ENCODE measurements around the gene FUT9.

FUT9 gene

DNA sequence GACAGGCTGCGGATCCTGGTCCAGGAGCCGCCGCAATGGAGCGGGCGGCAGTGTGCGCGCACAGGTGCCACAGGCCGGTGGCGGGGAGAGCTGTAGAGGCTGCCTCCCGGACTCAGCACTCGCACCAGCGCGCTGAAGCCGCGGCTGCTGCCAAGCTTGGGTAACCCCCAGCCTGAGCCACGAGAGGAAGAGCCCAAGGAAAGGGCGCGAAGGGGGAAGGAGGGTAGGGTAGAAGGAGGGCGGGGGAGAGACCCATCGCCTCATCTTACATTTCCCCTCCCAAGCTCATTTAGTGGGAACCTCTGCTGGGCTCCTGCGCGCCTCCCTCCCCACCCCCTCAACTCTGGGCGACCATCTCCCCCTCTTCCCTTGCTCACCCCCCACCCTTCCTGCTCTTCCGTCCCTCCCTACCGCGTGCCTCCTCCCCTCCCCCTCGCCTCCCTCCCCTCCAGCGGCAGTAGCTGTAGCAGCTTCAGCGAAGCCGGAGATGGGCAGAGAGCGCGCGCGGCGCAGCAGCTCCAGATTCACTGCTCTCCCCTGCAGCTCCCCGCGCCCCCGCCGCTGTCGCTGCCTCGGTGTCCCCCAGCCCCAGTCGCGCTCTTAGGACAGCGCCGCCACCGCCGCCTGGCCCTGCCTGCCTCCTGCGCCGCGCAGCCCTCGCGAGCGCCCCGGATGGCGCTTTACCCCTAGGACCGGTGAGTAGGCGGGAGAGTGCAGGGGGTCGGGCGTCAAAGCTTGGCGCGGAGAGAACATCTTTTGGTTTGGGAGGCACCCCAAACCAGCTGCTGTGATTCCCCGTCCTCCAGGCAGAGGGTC, at the start of gene FUT9:
Gene FUT9, plus strand, starts transcription at position 457 of the 816 bp plus-strand sequence. CDS start 187,182 bp downstream, outside the sequence.
- DNase-seq (ENCODE audit: low read depth): no peak

DNA sequence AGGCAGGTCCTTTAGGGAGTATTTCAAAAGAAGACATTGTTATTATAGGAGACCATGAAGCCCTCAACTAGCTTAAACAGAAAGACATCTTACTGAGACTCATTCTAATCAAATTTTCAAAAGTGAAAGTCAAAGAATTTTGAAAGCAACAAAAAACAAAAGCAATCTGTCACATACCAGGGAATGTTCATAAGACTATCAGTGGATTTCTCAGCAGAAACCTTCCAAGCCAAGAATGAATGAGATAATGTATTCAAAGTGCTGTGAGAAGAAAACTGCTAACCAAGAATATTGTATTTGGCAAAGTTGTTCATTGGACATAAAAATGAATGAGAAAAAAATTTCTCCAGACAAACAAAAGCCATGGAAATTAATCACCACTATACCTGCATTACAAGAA, 48.2 kb upstream of the FUT9 start:
- no peak for DNase-seq (ENCODE audit: low read depth)

- no peak for DNase-seq (ENCODE audit: low read depth)
These were observed 41.8 kb upstream of the FUT9 start for GRCh38 chr6:95973976-95974375.

- DNase-seq (ENCODE audit: low read depth): no peak
These were observed 37.5 kb upstream of the FUT9 start for GRCh38 chr6:95978230-95978629.

GRCh38 chr6:95991906-95992305, 23.9 kb upstream of the FUT9 start:
- no peak for DNase-seq (ENCODE audit: low read depth)

DNA sequence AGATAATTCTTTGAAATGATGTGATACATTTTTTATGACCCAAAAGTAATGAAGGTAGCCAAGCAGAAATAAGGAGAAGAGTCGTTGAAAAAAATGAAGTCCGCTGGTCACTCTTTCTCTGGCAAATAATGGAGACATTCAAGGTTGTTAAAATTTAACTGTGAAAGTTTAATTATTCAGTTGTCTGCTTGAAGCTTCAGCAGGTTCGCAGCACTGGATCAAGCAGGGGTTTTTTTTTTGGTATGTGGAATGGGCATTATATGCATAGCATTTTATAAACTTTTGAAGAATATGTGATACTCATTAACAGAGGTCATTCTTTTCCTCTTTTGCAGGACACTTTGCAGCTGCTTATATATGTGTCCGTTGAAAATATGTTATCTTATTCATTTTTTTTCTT, 21.6 kb upstream of the FUT9 start:
- DNase-seq (ENCODE audit: low read depth): no peak

GRCh38 chr6:95998133-95998532, 17.6 kb upstream of the FUT9 start:
- DNase-seq (ENCODE audit: low read depth): no peak

- DNase-seq (ENCODE audit: low read depth): no peak
These were observed 13.7 kb upstream of the FUT9 start for GRCh38 chr6:96001891-96002575.

DNA sequence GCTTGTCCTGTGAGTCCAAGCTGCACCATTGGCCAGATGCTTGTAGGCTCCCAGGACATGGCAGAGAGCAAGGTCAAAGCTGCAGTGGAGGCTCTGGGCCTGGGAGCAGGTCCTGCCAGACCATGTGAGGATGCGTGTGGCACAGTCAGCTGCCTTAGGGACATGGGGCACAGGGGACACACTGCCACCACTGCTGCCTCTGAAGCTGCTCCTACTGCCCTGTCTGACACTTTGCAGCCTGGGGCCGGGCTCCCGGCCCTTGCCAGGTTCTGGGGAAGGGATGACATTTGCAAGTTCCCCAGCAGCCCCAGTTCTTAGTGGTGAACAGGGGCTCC, 13.2 kb upstream of the FUT9 start:
- DNase-seq (ENCODE audit: low read depth): no peak

DNA sequence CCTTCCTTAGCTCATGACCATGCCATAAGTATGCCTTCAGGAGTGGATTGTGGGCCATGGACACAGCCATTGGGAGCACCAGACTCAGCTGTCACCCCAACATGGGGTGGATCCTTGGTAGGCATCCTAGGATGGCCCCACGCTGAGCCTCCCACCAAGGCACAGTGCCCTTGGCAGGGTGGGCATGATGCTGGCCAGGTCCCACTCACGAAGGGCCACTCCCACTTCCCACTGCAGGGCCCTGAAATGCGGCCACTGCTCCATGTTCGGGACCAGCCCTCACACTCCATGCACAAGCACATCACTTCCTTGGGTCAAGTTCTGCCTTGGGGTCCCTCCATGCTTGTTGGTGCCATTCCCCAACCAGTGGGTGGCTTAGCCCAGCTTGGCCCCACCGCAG, 12.9 kb upstream of the FUT9 start:
- no peak for DNase-seq (ENCODE audit: low read depth)

GRCh38 chr6:96007663-96008062, 8.1 kb upstream of the FUT9 start:
- DNase-seq (ENCODE audit: low read depth): no peak

DNA sequence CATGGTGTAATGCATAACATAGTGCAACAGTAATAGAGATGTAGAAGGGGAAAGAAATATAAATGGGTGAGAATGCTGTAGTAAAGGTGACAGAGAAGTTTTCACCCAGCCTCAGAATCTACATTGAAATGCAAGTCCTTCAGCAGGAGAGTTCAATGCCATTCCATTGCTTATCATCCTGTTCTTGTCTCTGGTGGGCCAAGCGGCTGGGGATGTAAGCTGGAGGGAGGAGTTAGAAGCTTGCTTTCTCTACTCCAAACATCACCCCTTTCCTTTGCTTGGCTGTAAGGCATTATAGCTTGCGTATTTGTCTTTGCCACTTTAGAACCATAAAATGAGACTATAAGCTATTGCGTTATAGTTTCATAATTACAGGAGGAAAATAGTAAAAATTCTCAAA, 2.2 kb upstream of the FUT9 start:
- no peak for DNase-seq (ENCODE audit: low read depth)

DNA sequence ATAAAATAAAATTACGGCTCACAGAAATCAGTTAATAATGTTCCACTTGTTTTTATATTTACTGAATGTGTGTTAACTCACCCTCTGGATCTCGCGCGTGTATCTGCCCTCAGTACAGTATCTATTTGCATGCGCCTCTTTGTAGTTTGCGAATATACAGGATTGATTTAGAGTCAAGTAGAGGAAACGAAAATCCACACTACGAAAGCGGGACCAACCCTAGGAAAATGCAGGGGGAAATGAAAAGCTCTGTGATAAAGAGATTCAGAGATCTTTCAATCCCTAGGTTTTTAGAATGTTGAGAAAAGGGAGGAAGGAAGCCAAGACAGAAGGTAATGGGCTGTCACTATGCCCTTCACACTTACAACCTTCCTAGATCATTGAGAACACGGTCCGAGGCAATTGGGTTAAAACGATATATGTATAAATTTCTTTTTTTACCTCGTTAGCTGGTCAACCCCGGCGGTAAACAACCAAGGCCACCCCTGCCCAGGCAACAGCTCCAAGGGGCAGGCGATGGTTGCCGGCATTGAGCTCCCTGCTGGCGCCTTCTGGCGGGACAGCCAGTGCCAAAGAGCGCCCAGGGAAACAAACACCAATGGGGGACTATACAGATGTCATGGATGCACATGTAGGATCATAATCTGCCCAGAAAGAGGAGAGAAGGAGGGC, 792 bp upstream of the FUT9 start:
- no peak for DNase-seq (ENCODE audit: low read depth)

DNA sequence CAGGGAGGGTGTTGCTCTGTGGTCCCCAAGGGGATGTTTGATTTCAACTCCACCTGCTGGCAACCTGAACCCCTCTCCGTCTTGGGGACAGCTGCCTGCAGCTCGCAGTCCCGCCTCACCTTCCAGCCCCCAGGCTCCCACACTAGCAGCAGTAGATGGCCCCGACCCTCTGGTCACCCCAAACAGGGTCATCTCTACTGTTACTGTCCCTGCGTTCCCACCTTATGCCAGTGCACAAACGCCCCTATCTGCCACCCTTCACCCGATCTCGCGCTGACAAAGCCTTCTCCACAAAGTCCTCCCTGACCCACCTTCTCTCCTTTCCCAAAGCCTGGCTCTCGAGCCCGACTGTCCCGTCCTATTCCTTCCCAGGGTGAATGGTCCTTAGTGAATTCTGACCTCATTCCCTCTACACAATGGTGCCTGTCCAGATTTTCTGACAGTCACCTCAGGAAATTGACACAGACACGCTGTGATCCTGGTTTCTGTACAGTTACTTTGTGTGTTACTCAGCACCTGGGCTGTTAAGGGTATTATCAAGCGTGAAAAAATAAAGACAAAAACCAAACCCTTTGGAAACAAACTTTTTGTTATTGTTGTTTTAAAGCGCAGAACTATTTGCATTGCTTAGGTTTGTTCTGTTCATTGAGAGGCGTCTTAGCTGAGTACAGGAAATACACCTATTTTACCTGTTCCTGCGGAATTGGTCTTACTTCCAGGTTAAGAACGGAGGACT, 728 bp downstream of the FUT9 start:
- no peak for DNase-seq (ENCODE audit: low read depth)

GRCh38 chr6:96017070-96017359, 1.2 kb downstream of the FUT9 start:
- no peak for DNase-seq (ENCODE audit: low read depth)

DNA sequence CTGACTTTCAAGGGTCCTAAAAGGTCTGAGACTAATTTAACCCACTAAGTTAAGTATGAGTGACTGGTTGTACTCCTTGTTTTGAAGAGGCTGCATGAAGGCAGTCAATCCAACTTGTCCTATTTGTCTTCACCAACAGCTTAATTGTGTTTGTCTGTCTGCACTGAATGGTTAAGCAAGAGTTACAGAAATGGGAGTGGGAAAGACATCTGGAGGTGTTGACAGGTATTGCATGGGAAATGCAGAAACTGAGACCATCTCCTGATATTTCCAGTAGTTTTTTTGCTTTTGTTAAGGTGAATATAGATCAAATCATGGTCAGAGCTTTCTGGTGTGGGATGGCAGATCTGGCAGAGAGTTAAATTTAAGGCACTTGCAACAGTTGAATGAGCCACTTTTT, 6.5 kb downstream of the FUT9 start:
- no peak for DNase-seq (ENCODE audit: low read depth)

DNA sequence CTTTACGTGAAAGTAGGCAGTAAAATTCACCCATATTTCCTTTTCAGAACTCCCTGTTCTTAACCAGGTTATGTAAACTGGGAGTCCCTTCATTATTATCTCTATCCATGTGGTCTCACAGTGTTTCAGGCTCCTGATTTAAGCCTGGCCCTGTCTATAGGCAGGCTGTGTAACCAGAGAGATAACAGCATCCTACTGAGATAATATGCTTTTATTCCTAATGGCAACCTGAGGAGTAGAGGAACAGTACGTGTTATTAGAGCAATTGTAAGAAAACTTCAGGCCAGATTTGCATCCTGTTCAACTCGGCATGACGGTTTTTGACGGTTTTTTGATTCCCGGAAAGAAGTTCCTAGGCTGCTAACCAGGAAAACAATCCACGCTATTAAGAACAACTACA, 16.9 kb downstream of the FUT9 start:
- no peak for DNase-seq (ENCODE audit: low read depth)

- DNase-seq (ENCODE audit: low read depth): no peak
These were observed 35.8 kb downstream of the FUT9 start for GRCh38 chr6:96051555-96051954.

- no peak for DNase-seq (ENCODE audit: low read depth)
These were observed 42.3 kb downstream of the FUT9 start for GRCh38 chr6:96058082-96058481.

GRCh38 chr6:96059586-96059985, 43.8 kb downstream of the FUT9 start:
- DNase-seq (ENCODE audit: low read depth): no peak

DNA sequence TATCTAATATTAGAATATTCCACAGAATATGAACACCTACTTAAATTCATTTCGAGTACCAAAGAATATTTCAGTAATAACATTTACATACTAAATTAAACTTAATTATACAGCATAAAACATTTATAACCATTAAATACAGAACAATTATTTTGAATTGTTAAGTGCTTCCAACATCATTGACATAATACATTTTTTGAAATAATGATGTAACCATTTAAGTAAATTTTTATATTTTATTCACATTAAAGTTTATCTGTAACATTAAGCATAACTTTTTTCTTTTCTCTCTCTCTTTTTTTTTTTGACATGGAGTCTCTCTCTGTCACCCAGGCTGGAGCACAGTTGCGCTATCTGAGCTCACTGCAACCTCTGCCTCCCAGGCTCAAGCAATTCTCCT, 44.5 kb downstream of the FUT9 start:
- DNase-seq (ENCODE audit: low read depth): no peak

DNA sequence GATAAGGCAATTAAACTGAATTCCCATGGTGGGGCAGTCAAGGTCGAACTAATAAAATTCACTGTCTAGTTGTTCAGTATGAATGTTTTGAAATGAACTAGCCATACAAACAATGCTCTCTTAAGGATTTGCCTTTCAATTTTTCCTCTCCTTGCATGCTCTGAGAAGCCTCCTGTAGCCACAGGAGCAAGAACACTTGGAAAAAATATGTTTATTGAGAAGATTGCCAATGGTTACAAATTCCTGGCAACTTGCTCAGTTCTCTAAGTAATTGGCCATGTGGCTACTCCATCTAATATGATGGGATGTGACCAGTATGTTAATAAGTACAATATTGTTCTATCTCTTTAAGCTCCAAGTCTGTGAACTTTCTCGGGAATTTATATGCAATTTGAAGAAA, 49.4 kb downstream of the FUT9 start:
- DNase-seq (ENCODE audit: low read depth): no peak

DNA sequence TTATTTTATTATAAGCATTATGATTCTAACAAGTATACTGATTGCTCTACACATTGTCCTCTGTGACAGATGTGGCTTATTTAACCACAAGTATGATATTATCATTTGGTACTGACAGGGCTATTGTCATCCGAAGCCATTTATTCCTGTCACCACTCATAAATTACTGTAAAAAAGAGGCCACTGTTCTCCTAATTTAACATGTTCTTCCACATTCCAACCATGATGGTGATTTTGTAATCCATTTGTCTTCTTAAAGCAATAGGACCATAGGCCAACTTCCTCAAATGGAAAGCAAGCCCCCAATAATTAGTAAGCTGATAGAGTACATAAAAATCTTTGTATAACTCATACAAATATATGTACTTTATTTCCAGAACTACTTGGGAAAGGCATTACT, 50.6 kb downstream of the FUT9 start:
- DNase-seq (ENCODE audit: low read depth): no peak
